D341Med (cell line): Measurements from ENCODE around the gene CALY.
"Not testable (repeated sequence)": the region's sequence is repeated elsewhere in the genome, so short reads cannot be mapped to it uniquely, and the experiment has no call there.

Source experiments
- DNase-seq: peaks from one replicate; pipeline ENCODE4 v3.0.0; 2012; ENCODE audit warnings: low spot score

CALY gene, protein sequence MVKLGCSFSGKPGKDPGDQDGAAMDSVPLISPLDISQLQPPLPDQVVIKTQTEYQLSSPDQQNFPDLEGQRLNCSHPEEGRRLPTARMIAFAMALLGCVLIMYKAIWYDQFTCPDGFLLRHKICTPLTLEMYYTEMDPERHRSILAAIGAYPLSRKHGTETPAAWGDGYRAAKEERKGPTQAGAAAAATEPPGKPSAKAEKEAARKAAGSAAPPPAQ

DNA sequence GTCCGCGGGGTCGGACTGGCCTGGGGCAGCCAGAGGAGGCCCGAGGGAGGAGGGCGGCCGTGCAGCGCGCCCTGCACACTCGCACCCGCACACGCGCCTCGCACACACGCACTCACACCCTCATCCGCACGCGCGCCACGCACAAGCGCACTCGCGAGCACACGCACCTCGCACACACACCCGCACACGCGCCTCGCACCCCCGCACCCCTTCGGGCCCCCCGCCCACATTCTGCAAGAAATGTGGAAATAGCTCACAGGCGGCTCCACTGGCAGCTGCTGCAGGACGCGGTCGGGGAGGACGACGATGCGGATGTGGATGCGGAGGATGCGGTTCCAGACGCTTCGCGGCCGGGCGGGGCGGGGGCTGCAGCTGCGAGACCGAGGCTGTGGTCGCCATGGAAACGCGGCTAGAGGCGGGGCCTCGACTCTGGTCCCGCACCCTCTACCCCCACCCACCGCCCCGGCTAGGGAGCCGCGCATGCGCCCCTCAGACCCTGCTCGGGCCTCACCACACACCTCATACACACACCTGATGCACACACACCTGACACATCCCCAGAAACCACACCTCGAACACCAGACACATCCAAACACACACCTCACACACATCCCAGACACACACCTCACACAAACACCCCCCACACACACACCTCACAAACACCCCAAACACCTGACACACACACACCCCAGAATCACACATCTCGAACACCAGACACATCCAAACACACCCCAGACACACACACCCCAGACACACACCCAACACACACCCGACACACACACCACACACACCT lies at the start of gene CALY:
CALY (minus strand) TSS at position 320 of the 793 bp plus-strand sequence. CDS start 7,907 bp downstream, outside the sequence.
- DNase-seq, result peak; percentile 72

DNA sequence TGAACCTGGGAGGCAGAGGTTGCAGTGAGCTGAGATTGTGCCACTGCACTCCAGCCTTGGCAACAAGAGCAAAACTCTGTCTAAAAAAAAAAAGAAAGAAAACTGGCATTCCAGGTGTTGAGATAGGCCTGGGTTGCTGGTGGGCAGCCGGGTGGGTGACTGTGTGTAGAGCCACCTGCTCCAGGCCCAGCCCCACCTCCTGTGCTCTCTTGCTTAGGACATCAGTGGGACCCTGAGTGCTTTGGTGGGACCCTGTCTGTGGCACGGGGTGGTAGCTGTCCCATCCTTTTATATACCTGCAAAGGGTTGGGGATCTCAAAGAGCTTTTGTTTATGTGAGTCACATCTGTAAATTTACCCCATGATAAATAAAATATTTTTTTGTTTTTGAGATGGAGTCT lies 48.5 kb upstream of the CALY start:
- no peak for DNase-seq

DNA sequence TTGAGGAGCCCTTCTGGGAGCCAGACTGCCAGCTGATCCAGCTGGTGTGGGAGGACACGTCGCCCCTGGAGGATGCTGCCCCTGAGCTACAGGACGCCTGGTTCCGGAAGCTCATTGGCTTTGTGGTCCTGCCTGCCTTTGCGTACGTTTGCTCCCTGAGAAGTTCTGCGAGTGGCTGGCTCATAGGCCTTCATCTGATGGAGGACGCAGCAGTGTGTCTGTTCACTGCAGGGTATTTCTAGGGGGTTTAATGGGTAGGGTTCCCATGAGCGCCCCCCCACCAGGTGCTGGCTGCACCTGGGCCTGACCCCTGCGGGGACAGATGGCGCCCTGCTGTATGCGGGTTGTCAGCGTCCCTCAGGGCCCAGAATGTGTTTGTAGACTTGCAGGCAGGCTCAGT lies 47.4 kb upstream of the CALY start:
- DNase-seq, result no peak

DNA sequence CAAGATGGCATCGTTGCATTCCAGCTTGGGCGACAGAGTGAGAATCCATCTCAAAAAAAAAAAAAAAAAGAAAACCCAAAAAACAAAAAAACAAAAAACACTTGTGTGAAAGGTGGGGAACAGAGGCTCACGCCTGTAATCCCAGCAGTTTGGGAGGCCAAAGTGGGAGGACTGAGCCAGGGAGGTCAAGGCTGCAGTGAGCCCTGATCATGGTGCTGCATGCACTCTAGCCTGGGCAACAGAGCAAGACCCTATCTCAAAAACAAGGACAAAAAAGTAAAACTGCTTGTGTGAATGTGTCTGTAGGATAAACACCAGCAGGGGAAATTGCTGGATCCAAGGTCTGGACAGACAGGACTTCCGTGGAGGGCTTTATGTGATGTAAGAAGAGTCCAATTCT lies 46.9 kb upstream of the CALY start:
- no peak for DNase-seq

DNA sequence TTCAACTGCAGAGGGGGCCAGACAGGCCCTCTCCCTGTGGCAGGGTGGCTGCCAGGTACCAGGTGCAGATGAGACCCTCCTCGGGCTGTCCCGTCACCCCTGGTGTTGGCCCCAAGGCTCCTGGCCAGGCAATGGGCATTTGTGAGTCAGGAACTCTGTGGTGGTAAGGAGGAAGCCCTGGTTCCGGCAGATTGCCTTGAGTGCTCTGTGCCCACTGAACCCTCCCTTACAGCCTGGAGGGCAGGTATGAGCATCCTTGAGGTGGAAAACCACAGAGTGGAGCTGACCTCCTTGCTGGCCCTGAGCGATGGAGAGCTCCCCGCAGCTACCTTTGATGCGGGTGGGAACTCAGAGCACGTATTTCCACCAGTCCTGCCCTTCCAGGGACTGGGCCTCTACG lies 44.3 kb upstream of the CALY start:
- DNase-seq, result no peak

DNA sequence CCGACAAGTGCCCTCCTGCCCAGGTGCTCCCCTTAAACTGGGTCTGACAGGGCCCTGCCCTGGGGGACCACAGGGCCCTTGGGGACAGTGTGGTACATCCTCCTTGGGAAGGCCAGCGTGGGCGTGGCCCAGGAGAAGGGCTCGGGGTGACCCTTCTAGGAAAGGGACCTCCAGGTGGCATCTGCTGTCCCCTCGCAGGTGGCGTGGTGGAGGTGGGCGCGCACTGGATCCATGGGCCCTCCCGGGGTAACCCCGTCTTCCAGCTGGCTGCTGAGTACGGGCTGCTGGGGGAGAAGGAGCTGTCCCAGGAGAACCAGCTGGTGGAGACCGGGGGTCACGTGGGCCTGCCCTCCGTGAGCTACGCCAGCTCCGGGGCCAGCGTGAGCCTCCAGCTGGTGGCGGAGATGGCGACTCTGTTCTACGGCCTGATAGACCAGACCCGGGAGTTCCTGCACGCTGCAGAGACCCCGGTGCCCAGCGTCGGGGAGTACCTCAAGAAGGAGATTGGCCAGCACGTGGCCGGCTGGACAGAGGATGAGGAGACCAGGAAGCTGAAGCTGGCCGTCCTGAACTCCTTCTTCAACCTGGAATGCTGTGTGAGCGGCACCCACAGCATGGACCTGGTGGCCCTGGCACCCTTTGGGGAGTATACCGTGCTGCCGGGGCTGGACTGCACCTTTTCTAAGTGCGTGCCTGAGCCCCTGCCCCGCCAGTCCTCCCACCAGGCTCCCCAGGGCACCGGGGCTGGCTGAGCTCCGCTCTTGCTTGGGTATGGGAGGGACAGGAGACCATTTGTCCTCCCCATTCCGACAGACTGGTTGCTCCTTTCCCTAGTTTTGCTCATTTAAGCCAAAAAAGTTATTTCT lies 43.3 kb upstream of the CALY start:
- no peak for DNase-seq

DNA sequence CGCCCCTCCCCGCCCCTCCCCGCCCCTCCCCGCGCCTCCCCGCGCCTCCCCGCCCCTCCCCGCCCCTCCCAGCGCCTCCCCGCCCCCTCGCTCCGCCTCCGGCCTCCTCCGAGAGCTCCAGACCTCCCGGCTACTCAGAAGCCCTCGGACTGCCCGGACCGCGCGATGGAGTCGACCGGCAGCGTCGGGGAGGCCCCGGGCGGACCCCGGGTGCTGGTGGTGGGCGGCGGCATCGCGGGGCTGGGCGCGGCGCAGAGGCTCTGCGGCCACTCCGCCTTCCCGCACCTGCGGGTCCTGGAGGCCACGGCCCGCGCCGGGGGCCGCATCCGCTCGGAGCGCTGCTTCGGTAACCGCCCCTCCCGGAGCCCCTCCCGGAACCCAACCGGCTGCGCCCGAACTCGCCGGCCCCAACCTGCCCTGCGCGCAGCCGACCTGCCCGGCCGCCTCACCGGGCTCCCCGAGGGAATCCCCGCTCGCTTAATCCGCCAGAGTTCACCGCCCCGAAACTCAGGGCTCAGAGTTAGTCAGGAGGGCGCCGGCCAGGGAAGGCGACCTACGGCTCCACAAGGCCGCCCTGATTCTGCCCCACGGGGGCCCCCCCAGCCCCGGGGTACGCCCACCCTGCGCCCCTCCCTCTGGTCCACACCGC lies 42.6 kb upstream of the CALY start, which contains the start of gene PAOX:
PAOX (plus strand) TSS at position 111 of the 649 bp plus-strand sequence; CDS start at position 166, 55 bp downstream.
- DNase-seq, result peak; percentile 71

DNA sequence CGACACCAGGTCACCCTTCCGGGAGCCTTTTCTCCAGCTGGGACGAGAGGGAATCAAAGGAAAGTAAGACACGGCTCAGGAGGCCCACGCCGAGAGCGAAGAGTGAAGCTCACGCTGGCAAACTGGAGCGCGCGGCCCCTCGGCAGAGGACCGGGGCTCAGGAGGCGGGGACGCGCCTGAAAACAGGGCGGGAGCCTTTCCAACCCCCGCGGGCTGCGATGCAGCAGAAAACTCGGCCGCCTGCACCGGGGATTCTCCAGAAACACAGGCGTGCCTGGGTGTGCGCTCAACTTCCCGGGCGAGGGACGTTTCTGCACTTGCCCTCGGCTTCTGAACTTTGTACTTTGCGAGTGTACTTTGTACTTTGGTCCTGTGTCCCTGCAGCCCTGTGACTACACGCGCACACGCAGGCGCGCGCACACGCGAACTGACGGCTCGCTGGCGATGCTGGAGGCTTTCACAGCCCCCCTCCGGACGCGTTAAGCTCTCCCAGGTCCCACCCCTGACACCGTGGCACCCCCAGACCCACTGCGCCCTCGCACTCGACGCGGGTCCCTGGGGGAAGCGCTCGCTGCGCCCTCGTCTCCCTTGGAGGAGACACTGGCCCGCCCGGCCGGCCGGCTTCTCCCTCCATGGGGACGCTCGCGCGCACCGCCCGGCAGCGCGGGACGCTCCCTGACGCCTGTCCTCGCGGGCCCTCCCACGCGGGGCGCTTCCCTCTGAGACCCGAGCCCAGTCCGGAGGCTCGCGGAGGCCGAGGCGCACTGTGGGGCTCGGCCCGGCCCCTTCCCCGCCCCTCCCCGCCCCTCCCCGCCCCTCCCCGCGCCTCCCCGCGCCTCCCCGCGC lies 41.8 kb upstream of the CALY start:
- DNase-seq, result peak; percentile 63

DNA sequence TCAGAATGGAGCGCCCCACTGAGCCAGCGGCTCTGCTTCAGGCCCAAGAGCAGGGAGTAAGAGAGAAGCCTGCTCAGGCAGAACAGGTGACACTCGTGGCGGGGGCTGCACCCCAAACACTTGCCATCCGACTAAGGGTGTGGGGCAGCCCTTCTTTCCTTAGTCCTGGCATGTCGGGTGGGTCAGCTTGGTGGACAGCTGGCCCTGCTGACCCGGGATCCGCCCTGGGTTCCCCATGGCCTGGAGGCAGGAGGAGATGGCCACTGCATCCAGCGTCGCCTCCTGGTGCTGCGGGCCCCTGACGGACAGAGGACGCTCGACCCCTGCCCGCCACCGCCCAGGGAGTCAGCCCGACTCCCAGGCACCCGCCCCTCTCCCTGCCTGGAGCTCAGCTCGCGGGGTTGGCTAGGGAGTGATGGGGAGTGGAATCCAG lies 41.1 kb upstream of the CALY start:
- DNase-seq, result no peak

DNA sequence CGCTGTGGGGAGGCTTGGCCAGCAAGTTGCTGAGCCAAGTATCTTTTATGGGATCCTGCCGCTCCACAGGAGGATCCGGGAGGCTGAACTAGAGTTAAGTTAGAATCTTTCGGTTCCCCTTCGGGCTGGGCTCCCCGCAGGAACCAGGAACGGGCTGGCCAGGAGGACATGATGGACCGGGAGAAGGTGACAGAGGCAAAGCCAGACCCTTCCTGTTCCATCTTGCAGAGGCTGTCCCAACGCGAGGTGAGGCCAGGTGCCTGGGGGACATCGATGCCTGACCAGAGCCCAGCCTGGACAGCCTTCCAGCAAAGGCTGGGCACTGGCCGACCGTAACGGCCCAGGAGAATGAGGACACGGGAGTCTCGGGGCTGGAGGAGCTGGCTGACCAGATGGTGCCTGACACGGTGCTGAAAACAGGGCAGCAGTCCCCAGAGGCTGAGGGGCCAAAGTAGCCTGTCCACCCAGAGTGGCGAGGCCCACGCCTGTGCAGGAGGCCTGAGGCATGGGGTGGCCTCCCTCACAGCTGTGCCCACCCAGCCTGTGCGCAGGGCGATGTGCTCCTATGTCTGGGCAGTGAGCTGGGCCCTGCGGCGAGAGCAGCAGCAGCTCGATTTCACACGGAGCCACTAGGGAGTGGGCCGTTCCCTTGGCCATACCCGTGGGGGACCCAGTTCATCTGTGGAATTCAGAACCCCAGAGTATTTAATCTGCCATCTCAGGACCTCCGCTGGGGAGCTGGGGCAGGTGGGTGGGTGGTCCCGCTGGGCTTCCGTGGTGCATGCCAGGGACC lies 40.5 kb upstream of the CALY start:
- DNase-seq, result no peak

DNA sequence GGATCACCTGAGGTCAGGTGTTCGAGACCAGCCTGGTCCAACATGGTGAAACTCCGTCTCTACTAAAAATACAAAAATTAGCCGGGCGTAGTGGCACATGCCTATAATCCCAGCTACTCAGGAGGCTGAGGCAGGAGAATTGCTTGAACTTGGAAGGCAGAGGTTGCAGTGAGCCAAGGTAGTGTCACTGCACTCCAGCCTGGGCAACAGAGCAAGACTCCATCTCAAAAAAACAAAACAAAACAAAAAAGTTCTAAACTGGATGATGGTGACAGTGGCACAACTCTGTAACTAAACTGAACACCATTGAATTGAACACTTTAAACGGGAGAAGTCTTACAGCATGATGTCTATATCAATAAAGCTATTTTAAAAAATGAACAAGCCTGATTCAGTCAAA lies 39.5 kb upstream of the CALY start:
- DNase-seq, result not testable (repeated sequence)

DNA sequence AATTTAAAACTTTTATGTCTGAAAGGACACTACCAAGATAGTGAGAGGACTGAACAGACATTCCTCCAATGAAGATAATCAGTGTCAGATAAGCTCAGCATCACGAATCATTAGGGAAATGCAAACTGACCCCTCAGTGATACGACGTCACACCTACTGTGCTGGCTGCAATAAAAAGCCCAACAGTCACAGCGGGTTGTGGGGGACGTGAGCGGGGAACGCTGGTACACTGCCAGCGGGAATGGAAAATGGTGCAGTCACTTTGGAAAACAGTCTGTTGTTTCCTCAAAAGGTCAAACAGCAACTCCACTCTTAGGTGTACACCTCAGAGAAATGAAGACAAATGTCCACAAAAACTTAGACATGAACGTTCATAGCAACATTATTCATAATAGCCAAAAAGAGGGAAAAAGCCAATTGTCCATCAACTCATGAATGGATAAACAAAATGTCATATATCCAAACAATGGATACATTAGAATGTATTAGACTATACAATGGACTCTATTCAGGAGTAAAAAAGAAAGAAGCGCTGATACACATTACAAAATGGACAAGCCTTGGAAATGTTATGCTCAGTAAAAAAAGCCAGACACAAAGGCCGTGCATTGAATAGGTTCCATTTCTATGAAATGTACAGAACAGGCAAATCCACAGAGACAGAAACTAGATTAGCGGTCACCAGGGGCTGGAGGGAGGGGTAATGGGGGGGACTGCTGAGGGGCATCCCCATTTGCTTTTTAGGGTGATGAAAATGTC lies 38.8 kb upstream of the CALY start:
- no peak for DNase-seq

DNA sequence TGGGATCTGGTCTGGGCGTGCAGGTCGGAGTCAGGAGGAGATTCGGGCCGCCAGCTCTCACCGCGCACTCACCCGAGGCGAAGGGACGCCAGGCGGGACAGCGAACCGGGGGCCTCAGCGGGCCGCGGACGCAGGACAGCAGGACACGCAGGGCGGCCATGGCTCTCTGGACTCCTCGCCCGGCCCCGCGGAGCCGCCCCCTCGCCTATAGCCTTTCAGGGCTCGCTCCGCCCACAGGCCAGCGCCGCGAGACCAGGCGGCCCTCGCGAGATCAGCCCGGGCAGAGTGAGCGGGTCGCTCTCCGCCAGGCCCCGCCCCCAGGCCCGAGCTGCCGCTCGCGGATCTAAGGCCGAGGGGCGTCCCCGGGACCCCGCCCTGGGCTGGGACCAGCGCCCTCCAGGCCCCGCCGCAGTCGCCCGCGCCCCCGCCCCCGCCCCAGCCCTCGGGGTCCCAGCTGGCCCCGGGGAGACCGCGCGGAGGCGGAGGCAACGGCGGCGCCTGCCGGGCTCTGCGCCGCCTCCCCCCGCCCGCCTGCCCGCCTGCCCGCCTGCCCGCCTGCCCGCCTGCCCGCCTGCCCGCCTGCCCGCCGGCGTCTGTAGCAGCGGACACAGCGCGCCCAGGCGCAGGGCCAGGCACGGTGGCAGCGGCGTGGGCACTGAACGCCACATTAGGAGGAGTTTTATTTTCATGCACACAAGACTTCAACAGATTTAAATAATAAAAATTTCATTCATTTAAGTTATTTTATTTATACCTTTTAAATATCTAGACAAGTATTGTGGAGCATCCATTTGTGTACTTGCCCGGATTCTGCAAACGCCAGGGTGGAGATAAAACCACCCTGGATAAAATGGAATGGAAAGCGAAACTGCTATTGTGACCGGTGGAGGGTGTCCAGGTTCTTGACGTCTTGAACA lies 36.7 kb upstream of the CALY start, which contains the start of gene ECHS1:
ECHS1 (minus strand) TSS at position 181 of the 917 bp plus-strand sequence; CDS start at position 160, 21 bp downstream.
- peak; percentile 95 for DNase-seq

DNA sequence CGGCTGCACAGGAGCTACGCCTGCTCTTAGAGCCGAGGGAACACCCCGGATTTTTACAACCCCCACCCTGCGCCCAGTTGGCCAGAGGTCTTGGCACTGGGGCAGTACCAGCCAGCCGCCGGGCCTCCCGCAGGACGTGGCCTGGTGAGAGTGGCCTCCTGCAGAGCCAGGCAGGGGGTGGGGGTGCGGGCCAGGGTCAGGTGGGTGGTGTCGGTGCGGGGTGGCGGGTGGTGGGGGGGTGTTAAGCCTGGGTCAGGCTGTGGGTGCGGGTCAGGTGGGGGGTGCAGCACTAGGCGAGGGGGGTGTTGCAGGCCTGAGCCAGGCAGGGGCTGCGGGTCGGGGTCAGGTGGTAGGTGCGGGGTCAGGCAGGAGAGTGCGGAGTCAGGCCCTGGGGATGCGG lies 35.8 kb upstream of the CALY start:
- DNase-seq, result no peak

DNA sequence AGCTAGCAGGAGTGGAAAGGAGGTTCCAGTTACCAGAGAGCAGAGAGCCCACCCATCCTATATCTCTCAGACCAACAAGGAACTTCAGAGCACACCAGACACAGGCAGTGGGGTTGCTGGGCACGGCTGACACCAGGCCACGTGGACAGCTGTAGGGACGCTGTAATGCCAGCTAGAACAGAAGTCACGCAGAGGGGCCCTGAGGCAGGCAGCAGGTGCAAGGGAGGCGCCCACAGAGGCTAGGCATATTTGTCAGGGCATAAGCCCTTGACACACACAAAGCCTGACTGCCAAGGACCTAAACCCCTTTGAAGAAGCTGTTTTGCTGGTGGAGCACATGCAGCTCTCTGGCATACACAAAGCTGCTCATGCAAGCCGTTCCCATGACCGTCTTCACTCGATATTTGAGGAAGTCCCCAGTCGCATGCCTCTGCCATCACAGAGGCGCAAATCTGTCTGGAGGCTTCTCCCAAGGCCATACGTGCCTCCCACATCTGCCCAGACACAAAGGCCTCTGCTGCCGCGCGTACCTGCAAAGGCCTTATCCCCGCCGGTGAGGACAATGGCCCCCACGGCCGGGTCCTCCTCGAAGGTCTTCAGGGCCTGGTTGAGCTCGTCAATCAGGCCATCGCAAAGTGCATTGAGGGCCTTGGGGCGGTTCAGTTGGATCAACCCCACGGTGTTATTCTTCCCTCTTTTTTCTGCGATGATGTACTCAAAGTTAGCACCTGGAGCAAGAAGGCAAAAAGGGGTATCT lies 33.5 kb upstream of the CALY start:
- DNase-seq, result no peak

DNA sequence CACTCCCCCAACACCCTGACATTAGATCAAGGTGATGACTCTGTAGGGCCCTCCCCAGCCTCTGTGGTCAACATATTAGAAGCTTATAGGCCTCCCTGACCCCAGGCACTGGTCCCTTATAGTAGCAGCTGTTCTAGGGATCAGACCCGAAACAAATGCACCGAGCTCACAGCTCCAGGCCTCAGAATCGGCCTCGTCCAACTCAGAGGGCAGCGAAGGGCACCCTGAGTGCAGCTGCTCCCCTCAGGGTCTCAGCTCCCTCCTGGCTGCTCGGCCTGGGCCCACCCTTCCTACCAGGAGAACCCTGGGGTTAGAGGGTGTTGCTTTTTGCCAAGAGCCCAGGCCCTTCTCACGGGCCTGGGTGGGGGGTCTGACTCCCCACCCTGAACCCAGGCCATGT lies 31.5 kb upstream of the CALY start:
- no peak for DNase-seq

DNA sequence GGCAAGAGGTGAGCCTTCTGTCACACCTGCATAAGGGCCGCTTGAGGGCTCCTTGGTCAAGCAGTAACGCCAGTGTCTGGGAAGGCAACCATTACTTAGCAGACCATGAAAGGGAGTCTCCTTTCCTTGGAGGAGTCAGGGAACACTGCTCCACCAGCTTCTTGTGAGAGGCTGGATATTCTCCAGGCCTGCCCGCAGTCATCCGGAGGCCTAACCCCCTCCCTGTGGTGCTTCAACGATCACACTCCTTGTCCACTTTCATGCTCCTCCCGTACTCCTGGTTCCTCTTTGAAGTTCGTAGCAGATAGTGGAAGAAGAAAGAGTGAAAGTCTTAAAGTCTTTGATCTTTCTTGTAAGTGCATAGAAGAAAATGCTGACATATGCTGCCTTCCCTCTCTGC lies 30.8 kb upstream of the CALY start:
- not testable (repeated sequence) for DNase-seq

DNA sequence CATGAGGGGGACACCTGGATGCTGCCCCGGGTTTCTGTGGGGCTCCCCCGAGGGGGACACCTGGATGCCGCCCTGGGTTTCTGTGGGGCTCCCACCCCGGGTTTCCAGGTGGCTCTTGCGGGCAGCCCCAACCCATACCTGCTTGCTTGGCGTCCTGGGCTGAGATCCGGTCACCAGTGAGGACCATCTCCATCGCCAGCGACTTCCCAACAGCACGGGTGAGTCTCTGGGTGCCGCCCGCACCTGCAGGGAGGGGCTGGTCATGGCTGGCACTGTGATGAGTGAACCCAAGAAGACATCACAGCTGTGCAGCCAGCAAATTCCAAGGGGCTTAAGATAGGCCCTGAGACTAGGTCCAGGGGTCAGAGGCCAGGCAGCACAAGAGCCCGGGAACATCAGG lies 30.1 kb upstream of the CALY start:
- no peak for DNase-seq
